GM18498 (cell line): ENCODE data around the gene KRT16.
"Not testable (repeated sequence)": the region's sequence is repeated elsewhere in the genome, so short reads cannot be mapped to it uniquely, and the experiment has no call there.

ENCODE experiments used
- ATAC-seq: cut with Tn5 transposase; IDR thresholded peaks from one replicate; pipeline ENCODE4 v1.9.1; 2021; ENCODE audit warnings: mild to moderate bottlenecking, moderate library complexity; ENCODE audit not compliant: unreplicated experiment

KRT16 gene

GRCh38 chr17:41617136-41617535 is 4.6 kb upstream of the KRT16 start:
- no peak for ATAC-seq

GRCh38 chr17:41616486-41616885 is 3.9 kb upstream of the KRT16 start:
- not testable (repeated sequence) for ATAC-seq

- no peak for ATAC-seq
These were observed 2.9 kb upstream of the KRT16 start for GRCh38 chr17:41615454-41615853.

GRCh38 chr17:41614767-41615166 is 2.2 kb upstream of the KRT16 start:
- ATAC-seq, result not testable (repeated sequence)

- no peak for ATAC-seq
These were observed 1.5 kb upstream of the KRT16 start for GRCh38 chr17:41614098-41614497.

GRCh38 chr17:41613277-41614082 is 913 bp upstream of the KRT16 start:
- no peak for ATAC-seq

- ATAC-seq, result no peak
These were observed 1.5 kb downstream of the KRT16 start for GRCh38 chr17:41610965-41611640.

GRCh38 chr17:41610061-41610517 is 2.5 kb downstream of the KRT16 start:
- ATAC-seq, result not testable (repeated sequence)

- ATAC-seq, result not testable (repeated sequence)
These were observed 5.6 kb downstream of the KRT16 start for GRCh38 chr17:41606930-41607329.

GRCh38 chr17:41602524-41602923 is 10.0 kb downstream of the KRT16 start:
- ATAC-seq, result no peak

GRCh38 chr17:41600318-41600717 is 12.2 kb downstream of the KRT16 start:
- no peak for ATAC-seq

GRCh38 chr17:41599680-41600079 is 12.9 kb downstream of the KRT16 start:
- ATAC-seq, result no peak

GRCh38 chr17:41595585-41595984 is 17.0 kb downstream of the KRT16 start:
- no peak for ATAC-seq

GRCh38 chr17:41594363-41594915 is 18.1 kb downstream of the KRT16 start:
- no peak for ATAC-seq

- ATAC-seq, result no peak
These were observed 19.1 kb downstream of the KRT16 start for GRCh38 chr17:41593306-41593981.

GRCh38 chr17:41592601-41593305 is 19.8 kb downstream of the KRT16 start:
- no peak for ATAC-seq

- no peak for ATAC-seq
These were observed 23.3 kb downstream of the KRT16 start for GRCh38 chr17:41589301-41589700.

- ATAC-seq, result no peak
These were observed 24.3 kb downstream of the KRT16 start for GRCh38 chr17:41588126-41588810.

- no peak for ATAC-seq
These were observed 25.6 kb downstream of the KRT16 start, which contains the start of gene KRT14 for GRCh38 chr17:41586863-41587495. Gene KRT14, minus strand, starts transcription at chr17:41586895. Its CDS starts 61 bp downstream, at chr17:41586834.
